ENCODE measurements around the gene ZBTB21. TPM values are rescaled to one million over a fixed set of nuclear protein-coding genes. Genes with fewer than 3 reads are reported as not detected.
"Not testable (repeated sequence)": the region's sequence is repeated elsewhere in the genome, so short reads cannot be mapped to it uniquely, and the experiment has no call there.

The ZBTB21 gene
- total RNA-seq, 4 donors from 2014 or later, result 2.8 to 29.9 (median 14.4) TPM

DNA sequence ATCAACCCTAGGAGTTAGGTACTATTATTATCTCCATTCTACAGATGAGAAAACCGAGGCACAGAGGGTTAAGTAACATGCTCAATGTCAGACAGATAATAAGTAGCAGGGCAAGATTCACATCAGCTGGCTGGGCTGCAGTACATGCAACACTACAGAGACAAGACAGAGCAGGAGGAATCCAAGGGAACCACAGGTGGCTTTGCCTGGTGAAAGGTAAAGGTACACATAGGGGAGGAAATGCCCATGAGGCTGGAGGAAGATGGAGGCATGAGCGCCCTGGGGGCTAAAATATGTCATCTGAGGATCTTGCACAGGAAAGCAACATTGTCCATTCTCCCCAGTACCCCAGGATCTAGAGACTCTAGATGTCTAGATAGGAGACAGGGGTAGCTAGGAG lies 8.4 kb downstream of the ZBTB21 start:
- Histone ChIP-seq H3K4me1 (no peaks in the 10 kb centered on the region), H3K4me3 (no peak overlapping the region), H3K9me3 (no peaks in the 10 kb centered on the region), H3K27ac (no peak overlapping the region), H3K36me3 (no peaks in the 10 kb centered on the region), H3K27me3 (no peaks in the 10 kb centered on the region)
- no peak for DNase-seq
- no peak for TF ChIP-seq POLR2A (IDR thresholded peaks at IDR 0.05)
- TF ChIP-seq, protein P1, sequence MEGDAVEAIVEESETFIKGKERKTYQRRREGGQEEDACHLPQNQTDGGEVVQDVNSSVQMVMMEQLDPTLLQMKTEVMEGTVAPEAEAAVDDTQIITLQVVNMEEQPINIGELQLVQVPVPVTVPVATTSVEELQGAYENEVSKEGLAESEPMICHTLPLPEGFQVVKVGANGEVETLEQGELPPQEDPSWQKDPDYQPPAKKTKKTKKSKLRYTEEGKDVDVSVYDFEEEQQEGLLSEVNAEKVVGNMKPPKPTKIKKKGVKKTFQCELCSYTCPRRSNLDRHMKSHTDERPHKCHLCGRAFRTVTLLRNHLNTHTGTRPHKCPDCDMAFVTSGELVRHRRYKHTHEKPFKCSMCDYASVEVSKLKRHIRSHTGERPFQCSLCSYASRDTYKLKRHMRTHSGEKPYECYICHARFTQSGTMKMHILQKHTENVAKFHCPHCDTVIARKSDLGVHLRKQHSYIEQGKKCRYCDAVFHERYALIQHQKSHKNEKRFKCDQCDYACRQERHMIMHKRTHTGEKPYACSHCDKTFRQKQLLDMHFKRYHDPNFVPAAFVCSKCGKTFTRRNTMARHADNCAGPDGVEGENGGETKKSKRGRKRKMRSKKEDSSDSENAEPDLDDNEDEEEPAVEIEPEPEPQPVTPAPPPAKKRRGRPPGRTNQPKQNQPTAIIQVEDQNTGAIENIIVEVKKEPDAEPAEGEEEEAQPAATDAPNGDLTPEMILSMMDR (IDR thresholded peaks at IDR 0.05), result no peak
- intact Hi-C loops (cut with DNase I; ENCODE audit: low total_unique reads), result loop anchor here (10.0 kb wide), 1 partner anchor 47 kb away; the partner anchor contains the start of gene C2CD2

DNA sequence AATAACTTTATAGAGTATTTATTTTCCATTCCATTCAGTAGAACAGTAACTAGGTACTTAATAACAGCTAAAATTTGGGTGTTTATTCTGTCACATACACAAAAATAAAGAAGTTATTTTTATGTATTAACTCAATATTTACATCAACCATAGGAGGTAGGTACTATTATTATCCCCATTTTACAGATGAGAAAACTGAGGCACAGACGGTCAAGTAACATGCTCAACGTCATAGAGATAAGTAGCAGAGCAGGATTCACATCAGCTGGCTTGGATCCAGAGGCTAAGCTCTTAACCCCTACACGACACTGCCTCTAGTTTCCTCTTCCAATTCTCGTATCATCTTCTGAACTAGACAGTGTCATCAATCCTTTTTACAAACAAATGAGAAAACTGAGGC lies 9.3 kb downstream of the ZBTB21 start:
- no peaks in the 10 kb centered on the region for H3K36me3 ChIP-seq
- no peaks in the 10 kb centered on the region for H3K9me3 ChIP-seq
- no peaks in the 10 kb centered on the region for H3K4me1 ChIP-seq
- no peak overlapping the region for H3K4me3 ChIP-seq
- no peak for TF ChIP-seq POLR2A (IDR thresholded peaks at IDR 0.05)
- TF ChIP-seq, protein P1 (IDR thresholded peaks at IDR 0.05), result no peak
- no peak overlapping the region for H3K27ac ChIP-seq
- no peak for DNase-seq
- no peaks in the 10 kb centered on the region for H3K27me3 ChIP-seq
- intact Hi-C loops (cut with DNase I; ENCODE audit: low total_unique reads), result loop anchor here (10.0 kb wide), 1 partner anchor 46 kb away; the partner anchor contains the start of gene C2CD2

DNA sequence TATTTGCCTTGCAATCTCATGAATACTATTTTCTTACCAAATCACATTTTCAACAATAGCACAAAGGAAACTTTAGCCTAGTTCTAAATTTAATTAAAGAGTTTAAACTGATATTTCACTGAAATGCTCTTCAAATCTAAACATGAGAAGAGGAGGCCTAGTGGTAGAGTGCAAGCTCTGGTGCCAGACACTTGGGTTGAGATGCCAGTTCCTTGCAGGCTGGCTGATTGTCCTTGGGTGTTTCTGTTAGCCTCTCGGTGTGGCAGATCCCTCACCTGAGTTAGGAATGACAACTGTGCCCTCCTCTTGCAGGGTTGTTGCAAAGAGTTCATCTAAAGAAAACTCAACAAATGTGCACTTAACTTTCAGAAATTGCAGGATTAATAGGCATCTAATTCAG lies 12.5 kb downstream of the ZBTB21 start:
- no peak for DNase-seq
- H3K4me1 ChIP-seq, result no peaks in the 10 kb centered on the region
- H3K36me3 ChIP-seq, result no peaks in the 10 kb centered on the region
- no peak overlapping the region for H3K27ac ChIP-seq
- H3K27me3 ChIP-seq, result no peaks in the 10 kb centered on the region
- H3K9me3 ChIP-seq, result no peaks in the 10 kb centered on the region
- H3K4me3 ChIP-seq, result no peak overlapping the region
- TF ChIP-seq, protein P1 (IDR thresholded peaks at IDR 0.05), result no peak
- TF ChIP-seq POLR2A (IDR thresholded peaks at IDR 0.05), result no peak
- intact Hi-C loops (cut with DNase I; ENCODE audit: low total_unique reads), result no loop called here

DNA sequence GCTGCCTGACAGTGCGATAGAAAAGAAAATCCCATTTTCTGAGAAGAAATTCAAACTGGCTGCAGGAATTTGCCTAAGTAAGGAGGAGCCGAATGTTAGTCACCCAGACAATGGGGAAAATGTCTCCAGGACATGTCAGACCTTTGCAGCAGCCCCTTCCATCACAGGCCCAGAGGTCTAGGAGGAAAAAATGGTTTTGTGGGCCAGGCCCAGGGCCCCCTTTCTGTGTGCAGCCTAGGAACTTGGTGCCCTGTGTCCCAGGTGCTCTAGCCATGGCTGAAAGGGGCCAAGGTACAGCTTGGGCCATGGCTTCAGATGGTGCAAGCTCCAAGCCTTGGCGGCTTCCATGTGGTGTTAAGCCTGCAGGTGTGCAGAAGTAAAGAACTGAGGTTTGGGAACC lies 14.6 kb downstream of the ZBTB21 start:
- intact Hi-C loops (cut with DNase I; ENCODE audit: low total_unique reads), result no loop called here
- H3K36me3 ChIP-seq, result no peaks in the 10 kb centered on the region

DNA sequence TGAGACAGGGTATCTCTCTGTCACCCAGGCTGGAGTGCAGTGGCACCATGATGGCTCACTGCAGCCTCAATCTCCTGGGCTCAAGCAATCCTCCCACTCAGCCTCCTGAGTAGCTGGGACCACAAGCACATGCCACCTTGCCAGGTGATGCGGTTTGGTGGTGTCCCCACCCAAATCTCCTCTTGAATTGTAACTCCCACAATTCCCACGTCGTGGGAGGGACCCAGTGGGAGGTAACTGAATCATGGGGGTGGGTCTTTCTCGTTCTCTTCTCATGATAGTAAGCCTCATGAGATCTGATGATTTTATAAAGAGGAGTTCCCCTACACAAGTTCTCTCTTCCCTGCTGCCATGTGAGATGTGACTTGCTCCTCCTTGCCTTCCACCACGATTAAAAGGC lies 15.5 kb downstream of the ZBTB21 start:
- H3K4me1 ChIP-seq; H3K9me3 ChIP-seq; H3K36me3 ChIP-seq; DNase-seq; H3K27ac ChIP-seq; H3K4me3 ChIP-seq; intact Hi-C loops (cut with DNase I; ENCODE audit: low total_unique reads); H3K27me3 ChIP-seq: not testable (repeated sequence)

More for the DNA sequence above, 14.6 kb downstream of the ZBTB21 start:
- no peak overlapping the region for H3K4me3 ChIP-seq
- DNase-seq, result no peak
- no peak overlapping the region for H3K27ac ChIP-seq
- no peaks in the 10 kb centered on the region for H3K9me3 ChIP-seq
- no peak for TF ChIP-seq POLR2A (IDR thresholded peaks at IDR 0.05)
- TF ChIP-seq, protein P1 (IDR thresholded peaks at IDR 0.05), result no peak
- H3K27me3 ChIP-seq, result no peaks in the 10 kb centered on the region
- no peaks in the 10 kb centered on the region for H3K4me1 ChIP-seq

DNA sequence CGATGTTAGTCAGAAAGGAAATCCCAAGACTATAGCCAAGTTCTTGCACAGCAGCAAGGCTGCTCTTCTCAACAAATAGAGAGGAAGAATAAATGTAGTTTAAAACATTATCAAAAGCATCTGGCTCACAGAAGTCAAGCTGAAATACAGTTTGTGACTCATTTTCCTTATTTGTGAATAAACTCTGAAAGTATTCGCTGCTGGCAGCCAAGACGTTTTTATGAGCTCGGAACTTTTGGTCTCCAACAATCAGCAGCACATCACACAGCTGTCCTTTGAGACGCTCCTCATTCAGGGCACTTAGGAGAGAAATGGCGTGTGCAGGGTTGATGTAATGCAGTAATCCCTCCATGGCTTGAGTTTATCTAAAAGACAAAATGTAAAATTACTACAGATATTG lies 16.4 kb downstream of the ZBTB21 start:
- intact Hi-C loops (cut with DNase I; ENCODE audit: low total_unique reads), result no loop called here
- peak overlapping the region in 1 of 2 donors; percentile 53 for H3K27ac ChIP-seq
- DNase-seq, result peak; percentile 31 to 39

More for the DNA sequence above, 16.4 kb downstream of the ZBTB21 start:
- TF ChIP-seq, protein P1 (IDR thresholded peaks at IDR 0.05), result no peak
- no peak for TF ChIP-seq POLR2A (IDR thresholded peaks at IDR 0.05)
- Histone ChIP-seq H3K4me3 (no peak overlapping the region), H3K27me3 (no peaks in the 10 kb centered on the region), H3K4me1 (no peaks in the 10 kb centered on the region), H3K36me3 (no peaks in the 10 kb centered on the region), H3K9me3 (no peaks in the 10 kb centered on the region)
